GM12872 (cell line): ENCODE results near the gene AKAP13.

Source experiments
- CTCF ChIP-seq: IDR thresholded peaks from 3 replicates; pipeline ENCODE4 v1.5.1; 2011; ENCODE audit warnings: low read depth, mild to moderate bottlenecking, low read length, moderate library complexity; ENCODE audit not compliant: insufficient read depth

AKAP13 gene

GRCh38 chr15:85587707-85588411 is 207.5 kb downstream of the AKAP13 start:
- no peak for TF ChIP-seq CTCF

DNA sequence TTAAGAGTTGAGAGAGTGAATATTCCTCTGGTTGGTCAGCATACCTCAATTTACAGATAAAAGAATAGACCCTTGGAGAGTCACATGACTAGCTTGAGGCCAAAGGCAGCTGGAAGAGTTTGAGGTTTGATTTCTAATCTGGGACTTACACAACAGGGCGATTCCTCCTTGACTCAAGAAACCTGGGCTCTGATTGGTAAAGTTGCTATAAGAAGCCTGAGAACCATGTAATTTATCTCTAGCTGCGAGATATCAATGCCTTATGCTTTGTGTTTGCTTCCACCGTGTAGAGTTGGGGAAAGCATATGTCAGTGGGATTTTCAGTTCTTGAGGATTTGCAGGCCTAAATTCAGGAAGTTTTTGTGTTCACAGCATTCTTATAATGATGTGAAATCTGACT is 208.3 kb downstream of the AKAP13 start:
- no peak for TF ChIP-seq CTCF

- TF ChIP-seq CTCF = no peak
Observed at GRCh38 chr15:85589851-85590250, 209.4 kb downstream of the AKAP13 start.

DNA sequence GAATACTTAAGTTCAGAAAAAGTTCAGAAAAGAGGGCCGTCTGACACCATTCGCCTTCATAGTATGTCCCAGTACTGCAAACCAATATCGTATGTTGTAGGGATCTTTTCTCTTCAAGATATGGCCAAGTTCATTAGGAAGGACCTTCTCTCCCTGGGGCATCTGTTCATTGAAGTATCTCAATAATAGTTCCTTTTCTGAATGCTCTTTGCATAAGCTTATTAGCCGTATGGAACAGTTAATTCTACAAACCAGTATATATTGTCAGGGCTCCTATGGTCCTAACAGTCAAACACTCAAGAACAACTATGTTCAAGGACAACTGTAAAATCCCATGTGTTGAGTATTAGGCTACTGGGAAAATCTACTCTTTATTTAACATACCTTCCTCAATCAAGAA is 211.2 kb downstream of the AKAP13 start:
- no peak for TF ChIP-seq CTCF

DNA sequence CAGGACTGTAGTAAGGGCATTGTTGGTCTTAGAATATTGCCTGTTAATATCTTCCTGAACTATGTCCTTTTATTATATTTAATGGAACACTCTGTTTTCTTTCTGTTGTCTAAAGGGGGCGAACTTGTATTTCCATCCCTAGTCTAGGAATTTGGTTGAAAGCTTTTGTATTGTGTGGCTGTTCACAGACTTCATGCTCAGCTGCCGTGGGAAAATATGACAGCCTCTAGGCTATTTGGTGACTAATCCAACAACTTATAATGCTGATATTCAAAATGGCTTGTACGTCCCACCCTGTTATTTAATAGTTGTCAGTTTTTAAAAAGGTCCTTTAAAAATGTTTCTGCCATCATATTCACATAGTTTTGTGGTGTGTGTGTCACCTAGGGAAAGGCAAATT is 211.7 kb downstream of the AKAP13 start:
- no peak for TF ChIP-seq CTCF

- no peak for TF ChIP-seq CTCF
Observed at GRCh38 chr15:85593809-85594445, 213.5 kb downstream of the AKAP13 start.

DNA sequence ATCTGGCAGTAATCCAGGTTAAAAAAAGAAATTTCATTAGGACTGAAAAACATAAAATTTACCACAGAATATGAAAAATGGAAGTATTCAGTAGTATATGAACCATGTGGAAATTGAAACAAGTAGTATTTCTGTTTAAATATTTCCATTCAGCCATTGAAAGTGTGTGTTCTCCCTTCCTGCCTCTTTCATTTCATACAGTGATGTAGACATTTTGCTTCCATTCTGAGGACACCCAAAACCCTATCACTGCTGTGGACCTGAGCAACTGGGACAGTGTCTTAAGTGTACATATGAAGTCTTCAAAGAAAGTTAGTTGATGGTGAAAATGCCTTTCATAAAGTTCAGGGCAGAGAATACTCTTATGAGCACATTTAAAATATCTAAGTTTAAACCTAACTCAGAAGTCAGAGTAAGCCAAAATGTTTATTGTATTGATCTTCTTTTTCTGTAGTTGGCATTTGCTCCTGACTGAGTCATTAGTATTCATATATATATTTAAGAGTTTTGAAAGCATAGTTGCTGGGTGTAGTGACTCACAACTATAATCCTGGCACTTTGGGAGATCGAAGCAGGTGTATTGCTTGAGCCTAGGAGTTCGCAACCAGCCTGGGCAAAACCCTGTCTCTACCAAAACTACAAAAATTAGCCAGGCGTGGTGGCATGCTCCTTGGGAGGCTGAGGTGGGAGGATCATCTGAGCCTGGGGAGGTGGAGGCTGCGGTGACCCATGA is 215.6 kb downstream of the AKAP13 start:
- TF ChIP-seq CTCF = no peak
